Testis (tissue), 3 donors: ENCODE measurements around the gene PCDHGB5. TPM values are rescaled to one million over a fixed set of nuclear protein-coding genes. Genes with fewer than 3 reads are reported as not detected.

Experiments used
- DNase-seq: peaks from one replicate; pipeline ENCODE4 v3.0.0-alpha.2; 2019
- H3K27ac ChIP-seq, 2 donors: fragments of 200-600 bp; sonication (generic); one replicate each; pipeline ENCODE4 v1.5.1; 2019
- H3K27me3 ChIP-seq: fragments of 200-600 bp; sonication (generic); one replicate; pipeline ENCODE4 v1.5.1; 2019
- H3K36me3 ChIP-seq: fragments of 200-600 bp; sonication (generic); one replicate; pipeline ENCODE4 v1.5.1; 2017; ENCODE audit warnings: low read depth; ENCODE audit errors: missing control alignments
- H3K4me1 ChIP-seq: fragments of 200-600 bp; sonication (generic); one replicate; pipeline ENCODE4 v1.5.1; 2019
- H3K4me3 ChIP-seq, 2 donors: fragments of 200-600 bp; sonication (generic); one replicate each; pipeline ENCODE4 v1.5.1; 2017 to 2019
- H3K9me3 ChIP-seq: fragments of 200-600 bp; sonication (generic); one replicate; pipeline ENCODE4 v1.5.1; 2017
- POLR2A ChIP-seq: fragments of 450-650 bp; IDR thresholded peaks from one replicate; pipeline ENCODE4 v1.6.1; 2017; ENCODE audit warnings: antibody characterized with exemption, mild to moderate bottlenecking, moderate library complexity
- WGBS, 2 donors: methylation state at CpG; one replicate each; pipeline ENCODE4 v1.1.5; 2018; 5-methylcytosine and 5-hydroxymethylcytosine counted together
- intact Hi-C: fragments of 100-400 bp; cut with DNase I; formaldehyde crosslinking; loops from one replicate; pipeline ENCODE4 v1.15.1; 2023; ENCODE audit warnings: low total_unique reads
- polyA plus RNA-seq: library from polyadenylated mRNA; stranded (reverse); fragments of 350-450 nt; fragmentation: Illumina TruSeq; extraction: RNeasy Lipid Tissue Mini Kit (QIAGEN cat#74804); gene quantifications from one replicate; pipeline ENCODE4 v1.2.3, GENCODE V29; 2014; ENCODE audit warnings: low read depth, low replicate concordance; ENCODE audit not compliant: insufficient read depth
- total RNA-seq, 2 donors: library from RNA; depleted of rRNA; stranded (reverse); fragments of >200 nt; gene quantifications; one replicate each; pipeline ENCODE4 v1.2.3, GENCODE V29; 2016
- TF ChIP-seq, protein P1 (sequence below), 3 experiments: fragments of 450-650 bp in 2 of 3; fragments of 200-600 bp in 1 of 3; sonication (generic) in 1 of 3; IDR thresholded peaks; one replicate each; pipeline ENCODE4 v1.5.1; 2016 to 2019; ENCODE audit warnings: antibody characterized with exemption in 3 of 3, mild to moderate bottlenecking in 2 of 3, moderate library complexity in 1 of 3

PCDHGB5 gene
- total and polyA plus RNA-seq, 3 donors from 2014 or later: 4.5 to 36.4 (median 28.3) TPM

GRCh38 chr5:141439411-141440141, 41.8 kb downstream of the PCDHGB5 start:
- no peaks in the 10 kb centered on the region for H3K27me3 ChIP-seq
- WGBS, 2 donors: 72 to 75% methylated on average over 10 of the region's 10 CpGs
- H3K4me1 ChIP-seq: no peaks in the 10 kb centered on the region
- H3K36me3 ChIP-seq: no peaks in the 10 kb centered on the region
- TF ChIP-seq, protein P1, sequence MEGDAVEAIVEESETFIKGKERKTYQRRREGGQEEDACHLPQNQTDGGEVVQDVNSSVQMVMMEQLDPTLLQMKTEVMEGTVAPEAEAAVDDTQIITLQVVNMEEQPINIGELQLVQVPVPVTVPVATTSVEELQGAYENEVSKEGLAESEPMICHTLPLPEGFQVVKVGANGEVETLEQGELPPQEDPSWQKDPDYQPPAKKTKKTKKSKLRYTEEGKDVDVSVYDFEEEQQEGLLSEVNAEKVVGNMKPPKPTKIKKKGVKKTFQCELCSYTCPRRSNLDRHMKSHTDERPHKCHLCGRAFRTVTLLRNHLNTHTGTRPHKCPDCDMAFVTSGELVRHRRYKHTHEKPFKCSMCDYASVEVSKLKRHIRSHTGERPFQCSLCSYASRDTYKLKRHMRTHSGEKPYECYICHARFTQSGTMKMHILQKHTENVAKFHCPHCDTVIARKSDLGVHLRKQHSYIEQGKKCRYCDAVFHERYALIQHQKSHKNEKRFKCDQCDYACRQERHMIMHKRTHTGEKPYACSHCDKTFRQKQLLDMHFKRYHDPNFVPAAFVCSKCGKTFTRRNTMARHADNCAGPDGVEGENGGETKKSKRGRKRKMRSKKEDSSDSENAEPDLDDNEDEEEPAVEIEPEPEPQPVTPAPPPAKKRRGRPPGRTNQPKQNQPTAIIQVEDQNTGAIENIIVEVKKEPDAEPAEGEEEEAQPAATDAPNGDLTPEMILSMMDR (IDR thresholded peaks at IDR 0.05): no peak
- H3K4me3 ChIP-seq: no peak overlapping the region
- intact Hi-C loops: no loop called here
- no peaks in the 10 kb centered on the region for H3K9me3 ChIP-seq
- no peak for DNase-seq
- no peak overlapping the region for H3K27ac ChIP-seq

- no peak for DNase-seq
- Histone ChIP-seq H3K36me3 (no peaks in the 10 kb centered on the region), H3K27me3 (no peaks in the 10 kb centered on the region), H3K4me3 (no peak overlapping the region), H3K4me1 (no peaks in the 10 kb centered on the region), H3K27ac (no peak overlapping the region), H3K9me3 (no peaks in the 10 kb centered on the region)
- TF ChIP-seq, protein P1 (IDR thresholded peaks at IDR 0.05): no peak
- no peak for TF ChIP-seq POLR2A
- intact Hi-C loops: no loop called here
- 90 to 94% methylated on average over 9 of the region's 9 CpGs for WGBS, 2 donors
These were observed 42.6 kb downstream of the PCDHGB5 start for GRCh38 chr5:141440341-141440740.

- H3K36me3 ChIP-seq: no peaks in the 10 kb centered on the region
- no peak overlapping the region for H3K4me3 ChIP-seq
- no peaks in the 10 kb centered on the region for H3K9me3 ChIP-seq
- DNase-seq: no peak
- H3K27ac ChIP-seq: no peak overlapping the region
- no peaks in the 10 kb centered on the region for H3K27me3 ChIP-seq
- H3K4me1 ChIP-seq: no peaks in the 10 kb centered on the region
- 39 to 47% methylated on average over 15 to 41 of the region's 50 CpGs for WGBS, 2 donors
- TF ChIP-seq, protein P1 (IDR thresholded peaks at IDR 0.05): no peak
- intact Hi-C loops: no loop called here
These were observed 43.9 kb downstream of the PCDHGB5 start for GRCh38 chr5:141441571-141442170.

Other genes with a start within 250 kb of the PCDHGB5 start
Only the 30 nearest of the 37 such genes appear.
- gene PCDHB9, start 210.8 kb upstream of the PCDHGB5 start, total RNA-seq: 1 to 10 TPM; 5.7 to 8.7 TPM
- 4.8 TPM for gene PCDHB9, start 210.8 kb upstream of the PCDHGB5 start, polyA plus RNA-seq
- gene PCDHB10, start 205.6 kb upstream of the PCDHGB5 start, total RNA-seq: 1 to 10 TPM; 4.0 to 4.9 TPM
- 1.5 TPM for gene PCDHB10, start 205.6 kb upstream of the PCDHGB5 start, polyA plus RNA-seq
- gene PCDHB11, start 198.3 kb upstream of the PCDHGB5 start, total RNA-seq: 1 to 10 TPM; 4.0 to 4.2 TPM
- gene PCDHB11, start 198.3 kb upstream of the PCDHGB5 start, polyA plus RNA-seq: 0.63 TPM
- 1 to 10 TPM; 6.1 to 6.5 TPM for gene PCDHB12, start 189.2 kb upstream of the PCDHGB5 start, total RNA-seq
- 1.4 TPM for gene PCDHB12, start 189.2 kb upstream of the PCDHGB5 start, polyA plus RNA-seq
- 1 to 10 TPM; 8.6 to 9.3 TPM for gene PCDHB13, start 184.0 kb upstream of the PCDHGB5 start, total RNA-seq
- gene PCDHB13, start 184.0 kb upstream of the PCDHGB5 start, polyA plus RNA-seq: 2.6 TPM
- 1 to 10 TPM; 7.9 to 8.0 TPM for gene PCDHB14, start 174.6 kb upstream of the PCDHGB5 start, total RNA-seq
- gene PCDHB14, start 174.6 kb upstream of the PCDHGB5 start, polyA plus RNA-seq: 2.7 TPM
- gene PCDHB15, start 152.6 kb upstream of the PCDHGB5 start, total RNA-seq: 10 to 100 TPM; 22.1 to 27.6 TPM
- gene PCDHB15, start 152.6 kb upstream of the PCDHGB5 start, polyA plus RNA-seq: 10.3 TPM
- 1 to 10 TPM; 4.0 to 4.4 TPM for gene SLC25A2, start 93.9 kb upstream of the PCDHGB5 start, total RNA-seq
- gene SLC25A2, start 93.9 kb upstream of the PCDHGB5 start, polyA plus RNA-seq: 15.9 TPM
- 100 to 1,000 TPM; 112 to 131 TPM for gene TAF7, start 77.2 kb upstream of the PCDHGB5 start, total RNA-seq
- gene TAF7, start 77.2 kb upstream of the PCDHGB5 start, polyA plus RNA-seq: 137 TPM
- 10 to 100 TPM in 1 of 2 donors, 1 to 10 TPM in 1; 8.7 to 13.1 TPM for gene PCDHGA1, start 67.4 kb upstream of the PCDHGB5 start, total RNA-seq
- 1.6 TPM for gene PCDHGA1, start 67.4 kb upstream of the PCDHGB5 start, polyA plus RNA-seq
- gene PCDHGA2, start 59.2 kb upstream of the PCDHGB5 start, total RNA-seq: 10 to 100 TPM; 19.4 to 31.0 TPM
- gene PCDHGA2, start 59.2 kb upstream of the PCDHGB5 start, polyA plus RNA-seq: 5.6 TPM
- gene PCDHGA3, start 54.1 kb upstream of the PCDHGB5 start, total RNA-seq: 10 to 100 TPM; 19.3 to 31.8 TPM
- 4.4 TPM for gene PCDHGA3, start 54.1 kb upstream of the PCDHGB5 start, polyA plus RNA-seq
- 10 to 100 TPM; 12.5 to 16.4 TPM for gene PCDHGB1, start 47.8 kb upstream of the PCDHGB5 start, total RNA-seq
- 0.92 TPM for gene PCDHGB1, start 47.8 kb upstream of the PCDHGB5 start, polyA plus RNA-seq
- 10 to 100 TPM; 14.2 to 21.0 TPM for gene PCDHGA4, start 42.9 kb upstream of the PCDHGB5 start, total RNA-seq
- gene PCDHGA4, start 42.9 kb upstream of the PCDHGB5 start, polyA plus RNA-seq: 1.9 TPM
- gene PCDHGB2, start 38.0 kb upstream of the PCDHGB5 start, total RNA-seq: 10 to 100 TPM; 16.6 to 20.4 TPM
- 1.5 TPM for gene PCDHGB2, start 38.0 kb upstream of the PCDHGB5 start, polyA plus RNA-seq
- 10 to 100 TPM in 1 of 2 donors, 1 to 10 TPM in 1; 9.4 to 12.2 TPM for gene PCDHGA5, start 33.8 kb upstream of the PCDHGB5 start, total RNA-seq
- gene PCDHGA5, start 33.8 kb upstream of the PCDHGB5 start, polyA plus RNA-seq: 1.5 TPM
- 10 to 100 TPM; 11.3 to 17.1 TPM for gene PCDHGB3, start 27.7 kb upstream of the PCDHGB5 start, total RNA-seq
- 0.74 TPM for gene PCDHGB3, start 27.7 kb upstream of the PCDHGB5 start, polyA plus RNA-seq
- gene PCDHGA6, start 24.1 kb upstream of the PCDHGB5 start, total RNA-seq: 10 to 100 TPM in 1 of 2 donors, 1 to 10 TPM in 1; 9.7 to 13.4 TPM
- 1.8 TPM for gene PCDHGA6, start 24.1 kb upstream of the PCDHGB5 start, polyA plus RNA-seq
- 10 to 100 TPM; 11.1 to 12.7 TPM for gene PCDHGA7, start 15.2 kb upstream of the PCDHGB5 start, total RNA-seq
- 1.6 TPM for gene PCDHGA7, start 15.2 kb upstream of the PCDHGB5 start, polyA plus RNA-seq
- 10 to 100 TPM; 11.3 to 13.3 TPM for gene PCDHGB4, start 10.2 kb upstream of the PCDHGB5 start, total RNA-seq
- 1.0 TPM for gene PCDHGB4, start 10.2 kb upstream of the PCDHGB5 start, polyA plus RNA-seq
- gene PCDHGA8, start 5.3 kb upstream of the PCDHGB5 start, total RNA-seq: 1 to 10 TPM; 8.2 TPM
- 0.15 TPM for gene PCDHGA8, start 5.3 kb upstream of the PCDHGB5 start, polyA plus RNA-seq
- 10 to 100 TPM; 13.0 to 13.1 TPM for gene PCDHGA9, start 4.8 kb downstream of the PCDHGB5 start, total RNA-seq
- 1.1 TPM for gene PCDHGA9, start 4.8 kb downstream of the PCDHGB5 start, polyA plus RNA-seq
- gene PCDHGB6, start 10.1 kb downstream of the PCDHGB5 start, total RNA-seq: 10 to 100 TPM in 1 of 2 donors, 1 to 10 TPM in 1; 9.9 to 12.6 TPM
- gene PCDHGB6, start 10.1 kb downstream of the PCDHGB5 start, polyA plus RNA-seq: 2.1 TPM
- 10 to 100 TPM; 11.3 to 11.7 TPM for gene PCDHGA10, start 15.0 kb downstream of the PCDHGB5 start, total RNA-seq
- 1.2 TPM for gene PCDHGA10, start 15.0 kb downstream of the PCDHGB5 start, polyA plus RNA-seq
- gene PCDHGB7, start 19.7 kb downstream of the PCDHGB5 start, total RNA-seq: 10 to 100 TPM; 15.3 to 18.1 TPM
- gene PCDHGB7, start 19.7 kb downstream of the PCDHGB5 start, polyA plus RNA-seq: 6.6 TPM
- 1 to 10 TPM; 8.4 to 9.1 TPM for gene PCDHGA11, start 23.1 kb downstream of the PCDHGB5 start, total RNA-seq
- gene PCDHGA11, start 23.1 kb downstream of the PCDHGB5 start, polyA plus RNA-seq: 0.83 TPM
- 10 to 100 TPM; 10.3 to 11.3 TPM for gene PCDHGA12, start 32.6 kb downstream of the PCDHGB5 start, total RNA-seq
- 2.7 TPM for gene PCDHGA12, start 32.6 kb downstream of the PCDHGB5 start, polyA plus RNA-seq
- gene PCDHGC3, start 78.0 kb downstream of the PCDHGB5 start, total RNA-seq: 10 to 100 TPM; 14.5 to 29.4 TPM
- 61.1 TPM for gene PCDHGC3, start 78.0 kb downstream of the PCDHGB5 start, polyA plus RNA-seq
- gene PCDHGC4, start 87.1 kb downstream of the PCDHGB5 start, total RNA-seq: 1 to 10 TPM; 6.1 TPM
- gene PCDHGC4, start 87.1 kb downstream of the PCDHGB5 start, polyA plus RNA-seq: 0.57 TPM
- gene PCDHGC5, start 91.1 kb downstream of the PCDHGB5 start, total RNA-seq: 1 to 10 TPM; 4.9 to 5.4 TPM
- gene PCDHGC5, start 91.1 kb downstream of the PCDHGB5 start, polyA plus RNA-seq: 0.50 TPM